A549 (cell line): ENCODE data around the gene PSMC4. TPM values are rescaled to one million over a fixed set of nuclear protein-coding genes. Genes with fewer than 3 reads are reported as not detected.

Experiments used
- ATAC-seq, 2 experiments: fragments of 200-7000 bp in 1 of 2; fragments of >200 bp in 1 of 2; cut with Nextera tagmentation in 1 of 2; cut with Tn5 transposase in 1 of 2; 3 replicates each; pipeline versions ENCODE4 v1.8.0 to v1.9.1; 2018 to 2020; ENCODE audit warnings: mild to moderate bottlenecking in 1 of 2, moderate library complexity in 1 of 2
- CTCF ChIA-PET: fragments of 300-600 bp; sonication (Branson Sonifier 250); formaldehyde crosslinking; extraction: SDS; loops from one replicate; lab custom pipeline; 2021; ENCODE audit warnings: antibody characterized with exemption, inconsistent platforms; lab: Yijun Ruan, JAX
- POLR2A ChIA-PET: fragments of 350-600 bp; formaldehyde crosslinking; extraction: SDS; loops from one replicate; lab custom pipeline; 2021; ENCODE audit warnings: antibody characterized with exemption, inconsistent platforms; lab: Yijun Ruan, JAX
- DNase-seq, 2 experiments: peaks; one replicate each; pipeline versions ENCODE4 v3.0.0 to v3.0.0-alpha.2; 2011 to 2016; ENCODE audit warnings: low read depth in 1 of 2, low spot score in 1 of 2
- FAIRE-seq: peaks from 2 replicates; lab custom pipeline; 2011; peaks lifted over from hg19 to GRCh38; lab: Jason Lieb, UNC
- H3K27ac ChIP-seq, 2 experiments: fragments of >200 bp; sonication (Bioruptor Twin); formaldehyde crosslinking; 3 replicates each; pipeline ENCODE4 v1.5.1; 2016 to 2017
- H3K4me1 ChIP-seq: fragments of >200 bp; sonication (Bioruptor Twin); formaldehyde crosslinking; 3 replicates; pipeline ENCODE4 v1.6.1; 2016
- H3K4me2 ChIP-seq: fragments of >200 bp; sonication (Bioruptor Twin); formaldehyde crosslinking; 3 replicates; pipeline ENCODE4 v1.6.1; 2016
- H3K4me3 ChIP-seq: fragments of >200 bp; sonication (Bioruptor Twin); formaldehyde crosslinking; 3 replicates; pipeline ENCODE4 v1.5.1; 2016
- H3K9me3 ChIP-seq: fragments of >200 bp; sonication (Bioruptor Twin); formaldehyde crosslinking; 3 replicates; pipeline ENCODE4 v1.6.1; 2016
- CEBPB ChIP-seq, 2 experiments: fragments of >200 bp in 1 of 2; sonication (Bioruptor Twin) in 1 of 2; formaldehyde crosslinking in 1 of 2; IDR thresholded peaks; 2 replicates each; pipeline ENCODE4 v1.6.1; 2012 to 2016
- CHD4 ChIP-seq: fragments of 200-600 bp; sonication (generic); IDR thresholded peaks from 2 replicates; pipeline ENCODE4 v1.6.1; 2016; ENCODE audit warnings: antibody characterized with exemption, mild to moderate bottlenecking, borderline replicate concordance
- CTCF ChIP-seq: fragments of >200 bp; sonication (Bioruptor Twin); formaldehyde crosslinking; IDR thresholded peaks from 3 replicates; pipeline ENCODE4 v1.5.1; 2016
- EP300 ChIP-seq, 2 experiments: fragments of >200 bp; sonication (Bioruptor Twin); formaldehyde crosslinking; IDR thresholded peaks; 2 replicates in 1 of 2; 3 replicates in 1 of 2; pipeline ENCODE4 v1.6.1; 2016 to 2017
- ESRRA ChIP-seq: fragments of 150-350 bp; IDR thresholded peaks from 2 replicates; pipeline ENCODE4 v1.6.1; 2014; ENCODE audit warnings: mild to moderate bottlenecking, low read length, borderline replicate concordance
- FOSB ChIP-seq: fragments of 250-450 bp; sonication (Bioruptor Pico); IDR thresholded peaks from 2 replicates; pipeline ENCODE4 v1.5.0; 2020; ENCODE audit warnings: mild to moderate bottlenecking, moderate library complexity
- GATA3 ChIP-seq: IDR thresholded peaks from 2 replicates; pipeline ENCODE4 v1.6.1; 2012; ENCODE audit warnings: borderline replicate concordance
- JUN ChIP-seq, 2 experiments: fragments of >200 bp; sonication (Bioruptor Twin); formaldehyde crosslinking; IDR thresholded peaks; 2 replicates in 1 of 2; 3 replicates in 1 of 2; pipeline ENCODE4 v1.6.1; 2016 to 2017
- KDM5A ChIP-seq: fragments of 200-600 bp; sonication (generic); IDR thresholded peaks from 2 replicates; pipeline ENCODE4 v1.6.1; 2016; ENCODE audit warnings: antibody characterized with exemption, mild to moderate bottlenecking
- MAFK ChIP-seq: fragments of 450-650 bp; IDR thresholded peaks from 2 replicates; pipeline ENCODE4 v1.6.1; 2014; ENCODE audit not compliant: partially characterized antibody
- NPAS2 ChIP-seq: fragments of 250-450 bp; sonication (Bioruptor Pico); IDR thresholded peaks from 2 replicates; pipeline ENCODE4 v1.8.0; 2022; ENCODE audit warnings: mild to moderate bottlenecking, moderate library complexity, borderline replicate concordance
- POLR2A ChIP-seq: IDR thresholded peaks from 2 replicates; pipeline ENCODE4 v1.6.1; 2012; ENCODE audit warnings: mild to moderate bottlenecking, low read length
- POLR2AphosphoS2 ChIP-seq: conservative IDR thresholded peaks from 2 replicates; pipeline ENCODE4 v1.6.1; 2012; ENCODE audit warnings: low read length, improper control_type of control experiment, inconsistent platforms
- RNF2 ChIP-seq: fragments of 200-600 bp; sonication (generic); IDR thresholded peaks from 2 replicates; pipeline ENCODE4 v1.6.1; 2016; ENCODE audit warnings: low read depth, mild to moderate bottlenecking, antibody characterized with exemption, moderate library complexity, borderline replicate concordance
- SMC3 ChIP-seq: fragments of >200 bp; sonication (Bioruptor Twin); formaldehyde crosslinking; IDR thresholded peaks from 3 replicates; pipeline ENCODE4 v1.6.1; 2018; ENCODE audit warnings: inconsistent platforms
- USF2 ChIP-seq: fragments of 450-650 bp; IDR thresholded peaks from 2 replicates; pipeline ENCODE4 v1.6.1; 2014; ENCODE audit warnings: antibody characterized with exemption
- ZNF302 ChIP-seq: fragments of 250-450 bp; sonication (Bioruptor Pico); IDR thresholded peaks from 2 replicates; pipeline ENCODE4 v1.9.0; 2021; ENCODE audit warnings: inconsistent platforms, mild to moderate bottlenecking, moderate library complexity
- ZSCAN20 ChIP-seq: fragments of 250-450 bp; sonication (Bioruptor Pico); IDR thresholded peaks from 2 replicates; pipeline ENCODE4 v1.8.0; 2022; ENCODE audit warnings: mild to moderate bottlenecking, moderate library complexity
- WGBS: methylation state at CpG from one replicate; pipeline ENCODE4 v1.1.6; 2017; ENCODE audit errors: missing lambda C conversion rate; 5-methylcytosine and 5-hydroxymethylcytosine counted together
- polyA plus RNA-seq, 4 experiments: library from polyadenylated mRNA; depleted of rRNA in 3 of 4; stranded (reverse); fragments of >200 nt; fragmentation: RNase III in 1 of 4; extraction: RNeasy Plus Mini Kit Qiagen cat#74134 plus additional on column Dnase treatment in 1 of 4; gene quantifications; 2 replicates in 3 of 4; 3 replicates in 1 of 4; pipeline ENCODE4 v1.2.3, GENCODE V29; 2011 to 2017
- TF ChIP-seq, protein P1 (sequence below): IDR thresholded peaks from 2 replicates; pipeline ENCODE4 v1.6.1; 2012
- TF ChIP-seq, protein P2 (sequence below): fragments of 200-600 bp; sonication (generic); IDR thresholded peaks from 2 replicates; pipeline ENCODE4 v1.6.1; 2016; ENCODE audit warnings: antibody characterized with exemption, mild to moderate bottlenecking, moderate library complexity

PSMC4 gene
- polyA plus RNA-seq, 2 of the 4 experiments (the other 2 are of a cell fraction), result 192 to 284 TPM

DNA sequence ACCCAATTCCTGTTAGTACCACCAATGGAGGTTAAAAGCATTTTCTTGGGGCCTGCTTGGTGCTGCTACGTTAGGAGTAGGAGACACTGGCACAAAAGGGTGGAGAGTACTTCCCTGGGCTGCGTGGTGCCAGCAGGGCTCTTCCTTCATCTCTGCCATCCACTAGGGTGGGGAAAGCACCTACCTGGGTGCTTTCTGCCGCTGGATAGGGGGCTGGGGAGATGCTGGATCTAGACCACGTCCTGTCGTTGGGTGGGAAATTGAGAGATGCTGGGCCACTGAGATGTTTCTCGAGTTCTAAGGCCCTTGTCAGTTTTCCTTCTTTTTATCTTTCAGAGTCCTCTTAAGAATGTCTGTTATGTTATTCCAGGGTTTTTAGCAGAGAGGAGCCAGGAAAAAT, 29.8 kb upstream of the PSMC4 start:
- WGBS, result 93% methylated on average over 6 of the region's 6 CpGs
- Histone ChIP-seq H3K4me3 (no peak overlapping the region), H3K27ac (peak overlapping the region; percentile 82 to 87; a peak in 5 of 6 replicates), H3K9me3 (peaks cover 23% of the 10 kb centered on the region), H3K4me2 (no peak overlapping the region), H3K4me1 (peaks cover 62% of the 10 kb centered on the region)
- FAIRE-seq (peak; percentile 32), DNase-seq (no peak), ATAC-seq (no peak)
- TF ChIP-seq SMC3 (no peak), JUN (IDR thresholded peaks at IDR 0.05) (no peak), ESRRA (no peak), FOSB (CRISPR knock-in tag) (no peak), MAFK (no peak), POLR2A (no peak), CHD4 (no peak), GATA3 (no peak), RNF2 (no peak), KDM5A (no peak), CTCF (no peak), CEBPB (IDR thresholded peaks at IDR 0.05) (no peak), USF2 (no peak), NPAS2 (CRISPR knock-in tag) (no peak), ZNF302 (no peak), EP300 (IDR thresholded peaks at IDR 0.05) (no peak), POLR2AphosphoS2 (no peak), ZSCAN20 (CRISPR knock-in tag) (no peak)
- TF ChIP-seq, protein P1, sequence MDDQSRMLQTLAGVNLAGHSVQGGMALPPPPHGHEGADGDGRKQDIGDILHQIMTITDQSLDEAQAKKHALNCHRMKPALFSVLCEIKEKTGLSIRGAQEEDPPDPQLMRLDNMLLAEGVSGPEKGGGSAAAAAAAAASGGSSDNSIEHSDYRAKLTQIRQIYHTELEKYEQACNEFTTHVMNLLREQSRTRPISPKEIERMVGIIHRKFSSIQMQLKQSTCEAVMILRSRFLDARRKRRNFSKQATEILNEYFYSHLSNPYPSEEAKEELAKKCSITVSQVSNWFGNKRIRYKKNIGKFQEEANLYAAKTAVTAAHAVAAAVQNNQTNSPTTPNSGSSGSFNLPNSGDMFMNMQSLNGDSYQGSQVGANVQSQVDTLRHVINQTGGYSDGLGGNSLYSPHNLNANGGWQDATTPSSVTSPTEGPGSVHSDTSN, result no peak
- TF ChIP-seq, protein P2, sequence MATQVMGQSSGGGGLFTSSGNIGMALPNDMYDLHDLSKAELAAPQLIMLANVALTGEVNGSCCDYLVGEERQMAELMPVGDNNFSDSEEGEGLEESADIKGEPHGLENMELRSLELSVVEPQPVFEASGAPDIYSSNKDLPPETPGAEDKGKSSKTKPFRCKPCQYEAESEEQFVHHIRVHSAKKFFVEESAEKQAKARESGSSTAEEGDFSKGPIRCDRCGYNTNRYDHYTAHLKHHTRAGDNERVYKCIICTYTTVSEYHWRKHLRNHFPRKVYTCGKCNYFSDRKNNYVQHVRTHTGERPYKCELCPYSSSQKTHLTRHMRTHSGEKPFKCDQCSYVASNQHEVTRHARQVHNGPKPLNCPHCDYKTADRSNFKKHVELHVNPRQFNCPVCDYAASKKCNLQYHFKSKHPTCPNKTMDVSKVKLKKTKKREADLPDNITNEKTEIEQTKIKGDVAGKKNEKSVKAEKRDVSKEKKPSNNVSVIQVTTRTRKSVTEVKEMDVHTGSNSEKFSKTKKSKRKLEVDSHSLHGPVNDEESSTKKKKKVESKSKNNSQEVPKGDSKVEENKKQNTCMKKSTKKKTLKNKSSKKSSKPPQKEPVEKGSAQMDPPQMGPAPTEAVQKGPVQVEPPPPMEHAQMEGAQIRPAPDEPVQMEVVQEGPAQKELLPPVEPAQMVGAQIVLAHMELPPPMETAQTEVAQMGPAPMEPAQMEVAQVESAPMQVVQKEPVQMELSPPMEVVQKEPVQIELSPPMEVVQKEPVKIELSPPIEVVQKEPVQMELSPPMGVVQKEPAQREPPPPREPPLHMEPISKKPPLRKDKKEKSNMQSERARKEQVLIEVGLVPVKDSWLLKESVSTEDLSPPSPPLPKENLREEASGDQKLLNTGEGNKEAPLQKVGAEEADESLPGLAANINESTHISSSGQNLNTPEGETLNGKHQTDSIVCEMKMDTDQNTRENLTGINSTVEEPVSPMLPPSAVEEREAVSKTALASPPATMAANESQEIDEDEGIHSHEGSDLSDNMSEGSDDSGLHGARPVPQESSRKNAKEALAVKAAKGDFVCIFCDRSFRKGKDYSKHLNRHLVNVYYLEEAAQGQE, result no peak
- POLR2A ChIA-PET, result no interaction called here
- CTCF ChIA-PET, result interaction anchor here (0.6 to 1.7 kb wide), 3 partner anchors 17 to 478 kb away, joined by 3 to 4 read pairs (median 3); no protein-coding TSS in a partner anchor
